CD4-positive, alpha-beta T cell treated with Interleukin-17A for 1 hour (primary cell): ENCODE data around the gene VDAC1.

Experiments
- DNase-seq: peaks from one replicate; pipeline ENCODE4 v3.0.0-alpha.2; 2020

The VDAC1 gene

DNA sequence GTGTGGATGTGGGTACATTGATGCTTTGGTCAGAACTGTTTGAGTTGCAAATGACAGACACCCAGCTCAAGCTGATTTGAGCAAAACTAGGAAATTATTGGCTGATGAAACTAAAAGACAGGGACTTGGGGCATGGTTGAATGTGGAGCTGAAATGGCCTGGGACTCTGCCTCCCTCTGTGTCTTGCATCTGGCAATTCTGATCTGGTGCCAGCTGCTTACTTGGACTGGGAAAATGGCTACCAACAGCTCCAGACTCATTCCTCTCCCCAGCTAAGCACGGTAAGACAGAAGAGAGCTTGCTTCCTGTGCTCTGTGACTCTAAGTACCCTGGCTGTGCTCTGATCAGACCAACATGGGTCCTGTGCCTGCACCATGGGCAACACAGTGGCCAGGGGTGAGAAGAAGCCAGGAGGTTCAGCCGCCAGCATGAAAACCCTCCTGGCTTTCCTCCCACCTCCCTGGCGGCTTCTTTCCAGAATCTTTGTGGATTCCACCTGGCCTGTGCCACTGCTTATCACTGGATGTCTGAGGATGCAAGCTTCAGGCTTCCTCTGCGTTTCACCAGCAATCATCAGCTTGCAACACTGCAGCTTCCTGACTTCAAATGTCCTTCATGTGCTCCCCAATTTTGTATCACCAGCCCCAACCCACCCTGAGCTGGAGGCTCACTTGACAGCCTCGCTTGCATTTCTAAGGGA, 80.4 kb downstream of the VDAC1 start:
- no peak for DNase-seq

DNA sequence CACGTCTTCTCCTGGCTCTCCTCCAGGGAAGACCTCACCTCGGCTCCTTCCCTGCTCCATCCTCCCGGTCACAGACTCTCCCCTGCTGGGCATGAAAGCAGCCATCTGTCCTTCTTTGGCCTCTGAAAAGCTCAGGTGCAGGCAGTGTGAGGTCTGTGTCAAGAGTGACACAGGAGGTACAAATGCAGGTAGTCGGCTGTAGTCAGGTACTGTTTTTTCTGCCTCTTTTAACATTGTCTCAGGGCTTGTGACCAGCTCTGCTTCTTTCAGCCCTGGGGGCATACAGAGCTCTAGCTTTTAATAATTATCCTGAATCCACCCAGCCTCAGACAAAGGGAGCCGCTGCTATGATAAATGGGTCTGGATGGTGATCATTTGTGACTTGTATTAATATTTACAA, 82.8 kb downstream of the VDAC1 start:
- DNase-seq, result no peak
